ENCODE results near the gene GPER1.

DNA sequence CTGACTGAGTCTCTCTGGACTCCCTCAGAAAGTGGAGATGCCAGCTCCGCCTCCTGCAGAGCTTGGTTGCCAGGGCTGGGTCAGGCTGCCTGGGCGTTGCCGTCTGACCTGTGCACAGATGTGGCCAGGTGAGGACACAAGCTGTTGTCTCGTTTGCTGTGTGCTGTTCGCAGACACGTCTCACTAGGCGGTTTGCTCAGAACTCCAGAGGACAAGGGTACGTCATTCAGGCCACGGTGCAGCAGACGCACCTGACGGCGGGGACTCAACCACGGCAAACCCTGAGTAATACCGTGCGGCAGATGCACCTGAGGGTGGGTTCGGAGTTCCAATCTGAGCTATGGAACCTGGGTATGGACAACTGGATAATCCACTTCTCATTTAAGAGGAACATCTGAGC lies 11.7 kb downstream of the GPER1 start:
- TF ChIP-seq, protein P1, sequence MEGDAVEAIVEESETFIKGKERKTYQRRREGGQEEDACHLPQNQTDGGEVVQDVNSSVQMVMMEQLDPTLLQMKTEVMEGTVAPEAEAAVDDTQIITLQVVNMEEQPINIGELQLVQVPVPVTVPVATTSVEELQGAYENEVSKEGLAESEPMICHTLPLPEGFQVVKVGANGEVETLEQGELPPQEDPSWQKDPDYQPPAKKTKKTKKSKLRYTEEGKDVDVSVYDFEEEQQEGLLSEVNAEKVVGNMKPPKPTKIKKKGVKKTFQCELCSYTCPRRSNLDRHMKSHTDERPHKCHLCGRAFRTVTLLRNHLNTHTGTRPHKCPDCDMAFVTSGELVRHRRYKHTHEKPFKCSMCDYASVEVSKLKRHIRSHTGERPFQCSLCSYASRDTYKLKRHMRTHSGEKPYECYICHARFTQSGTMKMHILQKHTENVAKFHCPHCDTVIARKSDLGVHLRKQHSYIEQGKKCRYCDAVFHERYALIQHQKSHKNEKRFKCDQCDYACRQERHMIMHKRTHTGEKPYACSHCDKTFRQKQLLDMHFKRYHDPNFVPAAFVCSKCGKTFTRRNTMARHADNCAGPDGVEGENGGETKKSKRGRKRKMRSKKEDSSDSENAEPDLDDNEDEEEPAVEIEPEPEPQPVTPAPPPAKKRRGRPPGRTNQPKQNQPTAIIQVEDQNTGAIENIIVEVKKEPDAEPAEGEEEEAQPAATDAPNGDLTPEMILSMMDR (IDR thresholded peaks at IDR 0.05): no peak
- no peak for TF ChIP-seq POLR2AphosphoS5 (IDR thresholded peaks at IDR 0.05)
- no peak for TF ChIP-seq POLR2A (IDR thresholded peaks at IDR 0.05)
- no peak for TF ChIP-seq EP300 (IDR thresholded peaks at IDR 0.05)

Data from sigmoid colon (tissue), 4 donors.